ENCODE data around the gene ZPLD1.

ZPLD1 gene

DNA sequence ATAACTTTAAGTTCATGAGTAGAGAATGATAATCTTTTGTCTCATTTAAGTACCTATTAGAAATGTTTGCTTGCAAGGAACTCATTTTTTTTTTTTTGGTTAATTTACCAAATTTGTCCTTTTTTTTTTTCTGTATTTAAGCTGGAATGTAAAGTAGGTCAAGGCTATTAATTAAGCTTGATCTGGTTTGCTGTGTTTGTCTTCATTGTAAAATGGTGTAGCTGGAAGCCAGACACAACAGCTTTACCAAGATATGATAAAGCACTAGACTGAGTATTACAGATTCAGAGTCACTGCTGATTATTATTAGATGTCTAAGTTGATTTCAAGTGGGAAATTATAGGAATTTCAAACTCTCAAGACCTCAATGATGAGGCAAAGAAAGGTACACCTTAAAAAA lies 15.0 kb upstream of the ZPLD1 start:
- Histone ChIP-seq H3K27me3 (ENCODE audit: control insufficient read depth in 1 of 2, insufficient read depth in 2 of 2, low read length in 2 of 2) (no peaks in the 10 kb centered on the region), H3K27ac (ENCODE audit: low read length) (no peak overlapping the region), H3K4me3 (ENCODE audit: low read length in 2 of 2) (no peak overlapping the region), H3K4me1 (ENCODE audit: control insufficient read depth, insufficient read depth, low read length) (no peaks in the 10 kb centered on the region), H3K9me3 (ENCODE audit: control insufficient read depth in 2 of 2, low read length in 2 of 2) (no peaks in the 10 kb centered on the region), H3K36me3 (ENCODE audit: control insufficient read depth in 2 of 2, insufficient read depth in 2 of 2, low read length in 2 of 2) (no peaks in the 10 kb centered on the region), H3K9ac (ENCODE audit: low read length in 2 of 2) (no peak overlapping the region)

DNA sequence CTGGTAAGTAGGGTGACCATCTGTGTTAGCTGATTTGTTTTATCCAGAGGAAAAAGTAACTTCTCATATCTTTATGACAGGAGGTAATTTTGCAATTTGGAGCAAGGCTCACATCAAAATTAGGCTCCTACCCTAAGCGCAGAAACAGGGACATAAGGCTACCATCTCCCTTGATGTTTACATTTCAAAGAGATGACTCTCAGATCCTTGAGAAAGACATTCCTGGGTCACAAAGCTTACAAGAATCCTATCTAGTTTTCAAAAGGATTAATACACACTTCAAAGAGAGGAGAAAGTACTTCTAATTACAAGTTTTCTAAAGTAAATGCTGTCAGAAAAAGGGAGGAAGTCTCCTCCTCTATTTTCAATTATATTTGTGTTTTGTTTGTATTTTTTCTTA lies 7.0 kb downstream of the ZPLD1 start:
- H3K36me3 ChIP-seq (ENCODE audit: control insufficient read depth in 2 of 2, insufficient read depth in 2 of 2, low read length in 2 of 2), result no peaks in the 10 kb centered on the region
- H3K9me3 ChIP-seq (ENCODE audit: control insufficient read depth in 2 of 2, low read length in 2 of 2), result no peaks in the 10 kb centered on the region
- H3K27ac ChIP-seq (ENCODE audit: low read length), result no peak overlapping the region
- no peak overlapping the region for H3K9ac ChIP-seq (ENCODE audit: low read length in 2 of 2)
- no peaks in the 10 kb centered on the region for H3K4me1 ChIP-seq (ENCODE audit: control insufficient read depth, insufficient read depth, low read length)
- H3K4me3 ChIP-seq (ENCODE audit: low read length in 2 of 2), result no peak overlapping the region
- no peaks in the 10 kb centered on the region for H3K27me3 ChIP-seq (ENCODE audit: control insufficient read depth in 1 of 2, insufficient read depth in 2 of 2, low read length in 2 of 2)

DNA sequence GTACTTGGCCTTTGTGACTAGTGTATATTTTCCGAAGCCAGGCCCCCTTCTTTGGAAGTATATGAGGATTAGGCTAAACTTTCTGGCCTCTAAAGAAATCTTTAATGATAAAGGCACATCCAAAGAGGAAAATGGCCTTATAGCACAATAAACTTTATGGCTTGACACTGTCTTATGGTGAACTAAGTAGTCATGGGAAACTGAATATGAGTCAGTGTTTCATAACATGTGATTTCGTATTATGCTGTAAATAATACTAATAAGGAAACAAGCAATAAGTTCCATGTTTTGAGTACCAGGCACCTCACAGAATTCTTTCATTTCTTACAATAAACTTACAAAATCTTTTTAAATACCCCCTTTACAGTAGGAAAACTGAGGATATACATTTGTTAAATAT lies 8.2 kb downstream of the ZPLD1 start:
- H3K36me3 ChIP-seq (ENCODE audit: control insufficient read depth in 2 of 2, insufficient read depth in 2 of 2, low read length in 2 of 2), result no peaks in the 10 kb centered on the region
- H3K27ac ChIP-seq (ENCODE audit: low read length), result no peak overlapping the region
- H3K9me3 ChIP-seq (ENCODE audit: control insufficient read depth in 2 of 2, low read length in 2 of 2), result no peaks in the 10 kb centered on the region
- no peaks in the 10 kb centered on the region for H3K4me1 ChIP-seq (ENCODE audit: control insufficient read depth, insufficient read depth, low read length)
- no peak overlapping the region for H3K4me3 ChIP-seq (ENCODE audit: low read length in 2 of 2)
- no peak overlapping the region for H3K9ac ChIP-seq (ENCODE audit: low read length in 2 of 2)
- H3K27me3 ChIP-seq (ENCODE audit: control insufficient read depth in 1 of 2, insufficient read depth in 2 of 2, low read length in 2 of 2), result no peaks in the 10 kb centered on the region

DNA sequence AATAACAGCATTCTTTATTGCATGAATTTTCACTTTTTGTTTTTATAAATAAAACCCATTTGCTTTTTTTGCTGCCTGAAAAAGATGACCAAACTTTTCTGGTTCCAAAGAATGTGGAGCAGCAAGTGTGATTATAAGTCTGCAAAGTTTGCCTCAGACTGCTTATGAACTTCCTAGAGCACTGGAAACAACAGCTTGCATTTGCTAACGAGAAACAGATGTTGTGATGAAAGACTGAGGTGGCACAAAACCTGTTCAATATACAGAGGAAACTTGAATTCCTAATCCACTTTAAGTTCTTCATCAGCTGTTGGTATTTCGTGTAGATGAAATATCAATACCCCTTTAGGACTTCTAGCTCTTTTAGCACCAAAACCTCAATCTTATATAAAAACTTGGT lies 9.3 kb downstream of the ZPLD1 start:
- Histone ChIP-seq H3K4me3 (ENCODE audit: low read length in 2 of 2) (no peak overlapping the region), H3K9ac (ENCODE audit: low read length in 2 of 2) (no peak overlapping the region), H3K4me1 (ENCODE audit: control insufficient read depth, insufficient read depth, low read length) (no peaks in the 10 kb centered on the region), H3K36me3 (ENCODE audit: control insufficient read depth in 2 of 2, insufficient read depth in 2 of 2, low read length in 2 of 2) (no peaks in the 10 kb centered on the region), H3K27ac (ENCODE audit: low read length) (no peak overlapping the region), H3K9me3 (ENCODE audit: control insufficient read depth in 2 of 2, low read length in 2 of 2) (no peaks in the 10 kb centered on the region), H3K27me3 (ENCODE audit: control insufficient read depth in 1 of 2, insufficient read depth in 2 of 2, low read length in 2 of 2) (no peaks in the 10 kb centered on the region)

DNA sequence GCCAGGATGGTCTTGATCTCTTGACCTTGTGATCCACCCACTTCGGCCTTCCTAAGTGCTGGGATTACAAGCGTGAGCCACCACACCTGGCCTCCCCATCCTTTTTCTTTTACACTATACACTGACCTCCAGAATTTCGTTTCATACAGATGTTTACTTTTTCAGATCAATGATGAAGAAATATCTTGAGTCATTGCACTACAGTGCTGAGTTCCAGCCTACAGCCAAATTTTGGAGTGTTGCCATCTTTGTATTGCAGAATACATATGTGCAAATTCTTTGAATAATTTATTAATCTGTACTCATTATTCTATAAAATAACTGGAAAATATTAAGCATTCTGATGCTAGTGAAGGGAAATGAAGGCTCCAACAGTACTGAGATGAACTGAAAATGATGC lies 12.5 kb downstream of the ZPLD1 start:
- Histone ChIP-seq H3K4me3 (ENCODE audit: low read length in 2 of 2) (no peak overlapping the region), H3K27me3 (ENCODE audit: control insufficient read depth in 1 of 2, insufficient read depth in 2 of 2, low read length in 2 of 2) (no peaks in the 10 kb centered on the region), H3K27ac (ENCODE audit: low read length) (no peak overlapping the region), H3K36me3 (ENCODE audit: control insufficient read depth in 2 of 2, insufficient read depth in 2 of 2, low read length in 2 of 2) (no peaks in the 10 kb centered on the region), H3K9ac (ENCODE audit: low read length in 2 of 2) (no peak overlapping the region), H3K4me1 (ENCODE audit: control insufficient read depth, insufficient read depth, low read length) (no peaks in the 10 kb centered on the region), H3K9me3 (ENCODE audit: control insufficient read depth in 2 of 2, low read length in 2 of 2) (no peaks in the 10 kb centered on the region)

DNA sequence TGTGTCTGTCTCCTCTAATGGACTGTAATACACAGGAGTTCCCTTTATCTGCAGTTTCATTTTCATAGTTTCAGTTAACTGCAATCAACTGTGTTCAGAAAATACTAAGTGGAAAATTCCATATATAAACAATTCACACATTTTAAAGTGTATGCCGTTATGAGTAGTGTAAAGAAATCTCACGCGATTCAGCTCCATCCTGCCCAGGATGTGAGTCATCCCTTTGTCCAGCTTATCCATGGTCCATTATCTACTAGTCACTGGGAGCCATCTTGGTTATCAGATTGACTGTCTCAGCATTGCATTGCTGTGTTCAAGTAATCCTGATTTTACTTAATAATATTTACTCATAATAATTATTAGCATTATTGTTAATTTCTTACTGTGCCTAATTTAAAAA lies 14.5 kb downstream of the ZPLD1 start:
- Histone ChIP-seq H3K4me3 (ENCODE audit: low read length in 2 of 2) (no peak overlapping the region), H3K9ac (ENCODE audit: low read length in 2 of 2) (no peak overlapping the region), H3K27ac (ENCODE audit: low read length) (no peak overlapping the region), H3K9me3 (ENCODE audit: control insufficient read depth in 2 of 2, low read length in 2 of 2) (no peaks in the 10 kb centered on the region), H3K27me3 (ENCODE audit: control insufficient read depth in 1 of 2, insufficient read depth in 2 of 2, low read length in 2 of 2) (no peaks in the 10 kb centered on the region), H3K36me3 (ENCODE audit: control insufficient read depth in 2 of 2, insufficient read depth in 2 of 2, low read length in 2 of 2) (no peaks in the 10 kb centered on the region), H3K4me1 (ENCODE audit: control insufficient read depth, insufficient read depth, low read length) (no peaks in the 10 kb centered on the region)

DNA sequence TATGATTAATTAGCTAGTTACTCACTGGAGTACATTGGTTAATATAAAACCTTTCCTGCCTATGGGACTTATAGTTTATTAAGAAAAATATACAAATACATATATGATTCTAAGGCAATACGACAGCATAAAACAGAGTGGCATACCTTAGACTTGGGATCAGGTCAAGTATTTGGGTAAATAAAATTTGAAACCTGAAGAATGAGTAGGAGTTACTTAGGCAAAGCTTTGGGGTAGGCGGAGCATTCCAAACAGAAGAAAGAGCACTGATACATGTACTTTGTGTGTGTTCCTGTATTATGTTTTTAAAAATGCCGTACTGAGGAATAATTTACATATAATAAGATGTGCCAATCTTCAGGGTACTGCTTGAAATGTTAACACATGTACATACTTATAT lies 15.1 kb downstream of the ZPLD1 start:
- no peak overlapping the region for H3K4me3 ChIP-seq (ENCODE audit: low read length in 2 of 2)
- H3K36me3 ChIP-seq (ENCODE audit: control insufficient read depth in 2 of 2, insufficient read depth in 2 of 2, low read length in 2 of 2), result no peaks in the 10 kb centered on the region
- no peaks in the 10 kb centered on the region for H3K9me3 ChIP-seq (ENCODE audit: control insufficient read depth in 2 of 2, low read length in 2 of 2)
- no peak overlapping the region for H3K9ac ChIP-seq (ENCODE audit: low read length in 2 of 2)
- H3K4me1 ChIP-seq (ENCODE audit: control insufficient read depth, insufficient read depth, low read length), result no peaks in the 10 kb centered on the region
- no peaks in the 10 kb centered on the region for H3K27me3 ChIP-seq (ENCODE audit: control insufficient read depth in 1 of 2, insufficient read depth in 2 of 2, low read length in 2 of 2)
- no peak overlapping the region for H3K27ac ChIP-seq (ENCODE audit: low read length)

DNA sequence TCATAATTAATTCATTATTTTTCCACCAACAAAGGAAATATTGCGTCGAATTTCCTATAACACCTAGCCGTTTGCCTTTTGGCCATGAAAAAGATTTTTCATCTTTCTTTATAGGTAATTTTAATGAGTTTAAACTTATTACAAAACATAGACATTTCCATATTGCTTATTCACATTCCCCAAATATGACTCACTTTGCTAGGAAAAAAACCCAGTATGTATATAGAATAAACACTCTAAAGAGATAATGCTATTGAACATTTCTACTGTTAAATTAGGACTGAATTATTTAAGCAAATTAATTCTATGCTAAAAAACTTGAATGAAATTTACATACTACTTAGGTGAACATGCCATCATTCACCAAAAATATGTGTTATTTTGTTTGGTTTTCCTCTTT lies 16.2 kb downstream of the ZPLD1 start:
- Histone ChIP-seq H3K27ac (ENCODE audit: low read length) (no peak overlapping the region), H3K27me3 (ENCODE audit: control insufficient read depth in 1 of 2, insufficient read depth in 2 of 2, low read length in 2 of 2) (no peaks in the 10 kb centered on the region), H3K9me3 (ENCODE audit: control insufficient read depth in 2 of 2, low read length in 2 of 2) (no peaks in the 10 kb centered on the region), H3K4me3 (ENCODE audit: low read length in 2 of 2) (no peak overlapping the region), H3K36me3 (ENCODE audit: control insufficient read depth in 2 of 2, insufficient read depth in 2 of 2, low read length in 2 of 2) (no peaks in the 10 kb centered on the region), H3K9ac (ENCODE audit: low read length in 2 of 2) (no peak overlapping the region), H3K4me1 (ENCODE audit: control insufficient read depth, insufficient read depth, low read length) (no peaks in the 10 kb centered on the region)

DNA sequence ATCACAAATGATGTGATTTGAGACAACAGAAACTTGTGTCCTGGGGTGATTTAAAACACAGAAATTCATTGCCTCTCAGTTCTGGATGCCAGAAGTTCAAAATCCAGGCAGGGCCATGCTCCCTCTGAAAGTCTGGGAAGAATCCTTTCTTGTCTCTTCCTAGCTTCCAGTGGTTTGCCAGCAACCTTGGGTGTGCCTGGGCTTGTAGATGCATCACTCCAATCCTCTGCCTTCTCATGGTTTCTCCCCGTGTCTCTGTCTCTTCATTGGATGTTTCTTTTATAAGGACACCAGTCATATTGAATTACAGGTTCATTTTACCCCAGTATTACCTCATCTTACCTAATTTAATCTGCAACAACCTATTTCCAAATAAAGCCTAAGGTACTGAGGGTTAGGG lies 16.7 kb downstream of the ZPLD1 start:
- Histone ChIP-seq H3K4me3 (ENCODE audit: low read length in 2 of 2) (no peak overlapping the region), H3K9me3 (ENCODE audit: control insufficient read depth in 2 of 2, low read length in 2 of 2) (no peaks in the 10 kb centered on the region), H3K4me1 (ENCODE audit: control insufficient read depth, insufficient read depth, low read length) (no peaks in the 10 kb centered on the region), H3K27ac (ENCODE audit: low read length) (no peak overlapping the region), H3K36me3 (ENCODE audit: control insufficient read depth in 2 of 2, insufficient read depth in 2 of 2, low read length in 2 of 2) (no peaks in the 10 kb centered on the region), H3K9ac (ENCODE audit: low read length in 2 of 2) (no peak overlapping the region), H3K27me3 (ENCODE audit: control insufficient read depth in 1 of 2, insufficient read depth in 2 of 2, low read length in 2 of 2) (no peaks in the 10 kb centered on the region)

DNA sequence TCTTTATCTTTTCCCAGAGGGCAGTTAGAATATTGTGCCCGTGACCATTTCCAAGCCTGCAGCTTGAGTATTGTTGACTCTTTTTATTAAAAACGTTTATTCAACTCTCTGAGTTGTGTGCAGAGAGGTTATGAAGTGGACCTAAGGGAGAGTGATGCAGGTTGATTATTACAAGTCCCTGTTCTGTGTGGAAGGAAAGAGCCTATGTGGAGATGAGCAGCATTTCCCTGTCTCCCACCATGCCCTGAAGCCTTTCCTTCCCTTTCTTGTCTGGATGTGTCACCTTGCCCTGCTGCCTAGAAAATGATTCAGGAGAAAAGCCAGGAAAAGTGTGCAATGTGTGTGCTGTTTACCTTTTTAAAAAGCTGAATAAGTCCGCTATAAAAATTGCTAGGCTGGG lies 19.4 kb downstream of the ZPLD1 start:
- Histone ChIP-seq H3K4me3 (ENCODE audit: low read length in 2 of 2) (no peak overlapping the region), H3K9ac (ENCODE audit: low read length in 2 of 2) (no peak overlapping the region), H3K9me3 (ENCODE audit: control insufficient read depth in 2 of 2, low read length in 2 of 2) (no peaks in the 10 kb centered on the region), H3K36me3 (ENCODE audit: control insufficient read depth in 2 of 2, insufficient read depth in 2 of 2, low read length in 2 of 2) (no peaks in the 10 kb centered on the region), H3K27me3 (ENCODE audit: control insufficient read depth in 1 of 2, insufficient read depth in 2 of 2, low read length in 2 of 2) (no peaks in the 10 kb centered on the region), H3K4me1 (ENCODE audit: control insufficient read depth, insufficient read depth, low read length) (no peaks in the 10 kb centered on the region), H3K27ac (ENCODE audit: low read length) (no peak overlapping the region)

DNA sequence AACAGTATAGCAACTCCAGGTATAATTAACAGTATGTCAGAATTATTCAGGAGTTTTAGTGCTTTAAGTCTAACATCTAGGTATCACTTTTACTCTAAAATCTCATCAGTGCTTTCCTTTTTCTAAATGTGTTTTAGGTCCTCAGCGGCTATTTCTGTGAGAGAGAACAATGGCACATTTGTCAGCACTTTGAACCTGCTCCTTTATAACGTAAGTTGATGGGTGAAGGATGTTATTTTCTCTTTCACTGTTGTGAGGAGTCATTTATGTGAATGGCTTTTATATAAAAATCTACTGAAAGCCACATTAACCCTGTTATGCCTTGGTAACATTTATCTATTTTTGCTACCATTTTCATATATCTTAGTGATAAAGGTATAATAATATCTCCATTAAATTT lies 22.8 kb downstream of the ZPLD1 start:
- no peak overlapping the region for H3K4me3 ChIP-seq (ENCODE audit: low read length in 2 of 2)
- no peak overlapping the region for H3K9ac ChIP-seq (ENCODE audit: low read length in 2 of 2)
- no peak overlapping the region for H3K27ac ChIP-seq (ENCODE audit: low read length)
- H3K36me3 ChIP-seq (ENCODE audit: control insufficient read depth in 2 of 2, insufficient read depth in 2 of 2, low read length in 2 of 2), result no peaks in the 10 kb centered on the region
- no peaks in the 10 kb centered on the region for H3K9me3 ChIP-seq (ENCODE audit: control insufficient read depth in 2 of 2, low read length in 2 of 2)
- H3K27me3 ChIP-seq (ENCODE audit: control insufficient read depth in 1 of 2, insufficient read depth in 2 of 2, low read length in 2 of 2), result no peaks in the 10 kb centered on the region
- H3K4me1 ChIP-seq (ENCODE audit: control insufficient read depth, insufficient read depth, low read length), result no peaks in the 10 kb centered on the region

DNA sequence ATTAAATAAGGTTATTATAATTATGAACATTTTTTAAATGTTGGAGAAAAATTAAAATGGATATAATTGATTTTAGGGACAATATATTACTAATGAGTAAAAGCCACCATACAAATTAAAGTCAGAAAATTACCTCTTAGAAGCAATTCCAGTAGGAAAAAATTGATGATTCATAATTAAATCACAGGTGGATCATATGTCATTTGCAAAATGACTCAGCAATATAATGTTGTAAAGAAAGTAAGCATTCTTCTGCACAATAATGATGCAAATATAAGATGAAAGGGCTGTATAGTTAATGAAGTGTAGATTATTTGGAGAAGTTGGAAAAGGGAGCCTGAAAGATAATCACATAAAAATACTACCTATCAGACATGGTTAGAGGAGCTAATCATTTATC lies 25.8 kb downstream of the ZPLD1 start:
- H3K9me3 ChIP-seq (ENCODE audit: control insufficient read depth in 2 of 2, low read length in 2 of 2), result no peaks in the 10 kb centered on the region
- no peak overlapping the region for H3K27ac ChIP-seq (ENCODE audit: low read length)
- no peaks in the 10 kb centered on the region for H3K27me3 ChIP-seq (ENCODE audit: control insufficient read depth in 1 of 2, insufficient read depth in 2 of 2, low read length in 2 of 2)
- no peaks in the 10 kb centered on the region for H3K36me3 ChIP-seq (ENCODE audit: control insufficient read depth in 2 of 2, insufficient read depth in 2 of 2, low read length in 2 of 2)
- no peaks in the 10 kb centered on the region for H3K4me1 ChIP-seq (ENCODE audit: control insufficient read depth, insufficient read depth, low read length)
- H3K4me3 ChIP-seq (ENCODE audit: low read length in 2 of 2), result no peak overlapping the region
- H3K9ac ChIP-seq (ENCODE audit: low read length in 2 of 2), result no peak overlapping the region

All from stomach smooth muscle (tissue), 2 donors.